ENCODE measurements around the gene TMEM132D. TPM values are rescaled to one million over a fixed set of nuclear protein-coding genes. Genes with fewer than 3 reads are reported as not detected.

The TMEM132D gene
- total and polyA plus RNA-seq, 4 donors = 0.01 to 0.14 (median 0.08) TPM

DNA sequence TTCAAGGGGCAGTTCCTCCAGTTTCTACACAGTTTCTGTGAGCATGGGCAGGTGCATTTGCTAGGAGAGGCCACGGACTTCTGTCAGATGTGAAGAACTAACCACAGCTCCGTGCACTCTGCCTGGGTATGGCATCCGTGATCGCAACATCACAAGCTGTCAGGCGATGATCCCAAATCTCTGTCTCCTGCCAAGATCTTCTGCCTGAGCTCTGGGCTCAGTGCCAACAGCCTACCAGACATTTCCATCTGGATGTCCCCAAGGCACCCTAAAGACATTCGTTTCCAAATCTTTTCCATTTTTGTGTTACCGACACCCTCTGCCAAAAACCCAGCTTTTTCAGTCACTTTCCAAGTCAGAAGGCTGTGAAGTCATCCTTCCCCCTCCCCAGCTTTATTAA is 758.4 kb downstream of the TMEM132D start:
- no peaks in the 10 kb centered on the region for H3K27me3 ChIP-seq (ENCODE audit: control insufficient read depth in 4 of 4, insufficient read depth in 4 of 4, low read length in 3 of 4)
- no peaks in the 10 kb centered on the region for H3K4me1 ChIP-seq (ENCODE audit: control insufficient read depth in 4 of 4, insufficient read depth in 4 of 4, low read length in 3 of 4)
- H3K27ac ChIP-seq (ENCODE audit: low read depth in 1 of 2, low read length in 2 of 2) = no peak overlapping the region
- H3K9ac ChIP-seq (ENCODE audit: low read depth in 1 of 2, low read length in 2 of 2) = no peak overlapping the region
- no peak overlapping the region for H3K4me3 ChIP-seq (ENCODE audit: low read depth in 1 of 3, low read length in 3 of 3)
- no peaks in the 10 kb centered on the region for H3K9me3 ChIP-seq (ENCODE audit: control insufficient read depth in 4 of 4, low read length in 3 of 4)
- no peak for TF ChIP-seq RXRA (IDR thresholded peaks at IDR 0.05)
- TF ChIP-seq GABPA (IDR thresholded peaks at IDR 0.05 in 1 of 2, conservative IDR thresholded peaks at IDR 0.05 in 1 of 2) = no peak
- TF ChIP-seq SP1 (IDR thresholded peaks at IDR 0.05) = no peak
- no peak for TF ChIP-seq RAD21 (IDR thresholded peaks at IDR 0.05)
- TF ChIP-seq, protein P1, sequence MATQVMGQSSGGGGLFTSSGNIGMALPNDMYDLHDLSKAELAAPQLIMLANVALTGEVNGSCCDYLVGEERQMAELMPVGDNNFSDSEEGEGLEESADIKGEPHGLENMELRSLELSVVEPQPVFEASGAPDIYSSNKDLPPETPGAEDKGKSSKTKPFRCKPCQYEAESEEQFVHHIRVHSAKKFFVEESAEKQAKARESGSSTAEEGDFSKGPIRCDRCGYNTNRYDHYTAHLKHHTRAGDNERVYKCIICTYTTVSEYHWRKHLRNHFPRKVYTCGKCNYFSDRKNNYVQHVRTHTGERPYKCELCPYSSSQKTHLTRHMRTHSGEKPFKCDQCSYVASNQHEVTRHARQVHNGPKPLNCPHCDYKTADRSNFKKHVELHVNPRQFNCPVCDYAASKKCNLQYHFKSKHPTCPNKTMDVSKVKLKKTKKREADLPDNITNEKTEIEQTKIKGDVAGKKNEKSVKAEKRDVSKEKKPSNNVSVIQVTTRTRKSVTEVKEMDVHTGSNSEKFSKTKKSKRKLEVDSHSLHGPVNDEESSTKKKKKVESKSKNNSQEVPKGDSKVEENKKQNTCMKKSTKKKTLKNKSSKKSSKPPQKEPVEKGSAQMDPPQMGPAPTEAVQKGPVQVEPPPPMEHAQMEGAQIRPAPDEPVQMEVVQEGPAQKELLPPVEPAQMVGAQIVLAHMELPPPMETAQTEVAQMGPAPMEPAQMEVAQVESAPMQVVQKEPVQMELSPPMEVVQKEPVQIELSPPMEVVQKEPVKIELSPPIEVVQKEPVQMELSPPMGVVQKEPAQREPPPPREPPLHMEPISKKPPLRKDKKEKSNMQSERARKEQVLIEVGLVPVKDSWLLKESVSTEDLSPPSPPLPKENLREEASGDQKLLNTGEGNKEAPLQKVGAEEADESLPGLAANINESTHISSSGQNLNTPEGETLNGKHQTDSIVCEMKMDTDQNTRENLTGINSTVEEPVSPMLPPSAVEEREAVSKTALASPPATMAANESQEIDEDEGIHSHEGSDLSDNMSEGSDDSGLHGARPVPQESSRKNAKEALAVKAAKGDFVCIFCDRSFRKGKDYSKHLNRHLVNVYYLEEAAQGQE (IDR thresholded peaks at IDR 0.05) = no peak
- TF ChIP-seq EGR1 (IDR thresholded peaks at IDR 0.05; ENCODE audit: low read depth in 2 of 2) = no peak
- TF ChIP-seq HNF4G (IDR thresholded peaks at IDR 0.05) = no peak
- TF ChIP-seq, protein P2, sequence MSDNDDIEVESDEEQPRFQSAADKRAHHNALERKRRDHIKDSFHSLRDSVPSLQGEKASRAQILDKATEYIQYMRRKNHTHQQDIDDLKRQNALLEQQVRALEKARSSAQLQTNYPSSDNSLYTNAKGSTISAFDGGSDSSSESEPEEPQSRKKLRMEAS (IDR thresholded peaks at IDR 0.05) = no peak
- no peak for TF ChIP-seq HNF4A (conservative IDR thresholded peaks at IDR 0.05)
- no peak for TF ChIP-seq JUND (IDR thresholded peaks at IDR 0.05)
- TF ChIP-seq TAF1 (conservative IDR thresholded peaks at IDR 0.05) = no peak
- TF ChIP-seq FOXA1 (IDR thresholded peaks at IDR 0.05) = no peak
- TF ChIP-seq FOXA2 (IDR thresholded peaks at IDR 0.05) = no peak
- no peak for TF ChIP-seq YY1 (IDR thresholded peaks at IDR 0.05)
- DNase-seq (ENCODE audit: low spot score) = no peak
- no peaks in the 10 kb centered on the region for H3K36me3 ChIP-seq (ENCODE audit: control insufficient read depth in 4 of 4, insufficient read depth in 3 of 4, low read depth in 1 of 4, low read length in 3 of 4)
- 69% methylated on average over 7 of the region's 7 CpGs for WGBS

DNA sequence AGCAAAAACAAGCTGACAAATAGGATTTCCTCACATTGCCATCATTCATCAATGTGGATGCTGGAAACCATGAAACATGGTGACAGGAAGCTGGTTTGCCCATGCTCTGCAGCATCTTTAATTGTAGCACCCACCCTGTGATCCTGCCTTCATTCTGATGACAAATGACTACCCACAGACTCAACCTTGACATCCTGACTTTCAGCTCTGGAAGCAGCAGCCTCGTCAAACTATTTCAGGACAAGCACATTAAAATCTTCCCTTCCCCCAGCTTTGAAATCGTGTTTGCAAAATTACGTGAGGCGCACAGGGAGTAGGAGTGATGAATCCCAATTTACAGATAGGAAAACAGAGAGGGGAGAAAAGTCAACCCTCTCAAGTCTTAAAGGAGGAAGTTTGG is 765.0 kb downstream of the TMEM132D start:
- TF ChIP-seq NR2F2 (IDR thresholded peaks at IDR 0.05) = no peak
- TF ChIP-seq SP1 (IDR thresholded peaks at IDR 0.05) = no peak
- TF ChIP-seq RAD21 (IDR thresholded peaks at IDR 0.05) = no peak
- no peak for TF ChIP-seq GABPA (IDR thresholded peaks at IDR 0.05 in 1 of 2, conservative IDR thresholded peaks at IDR 0.05 in 1 of 2)
- no peak for TF ChIP-seq JUND (IDR thresholded peaks at IDR 0.05)
- TF ChIP-seq, protein P3, sequence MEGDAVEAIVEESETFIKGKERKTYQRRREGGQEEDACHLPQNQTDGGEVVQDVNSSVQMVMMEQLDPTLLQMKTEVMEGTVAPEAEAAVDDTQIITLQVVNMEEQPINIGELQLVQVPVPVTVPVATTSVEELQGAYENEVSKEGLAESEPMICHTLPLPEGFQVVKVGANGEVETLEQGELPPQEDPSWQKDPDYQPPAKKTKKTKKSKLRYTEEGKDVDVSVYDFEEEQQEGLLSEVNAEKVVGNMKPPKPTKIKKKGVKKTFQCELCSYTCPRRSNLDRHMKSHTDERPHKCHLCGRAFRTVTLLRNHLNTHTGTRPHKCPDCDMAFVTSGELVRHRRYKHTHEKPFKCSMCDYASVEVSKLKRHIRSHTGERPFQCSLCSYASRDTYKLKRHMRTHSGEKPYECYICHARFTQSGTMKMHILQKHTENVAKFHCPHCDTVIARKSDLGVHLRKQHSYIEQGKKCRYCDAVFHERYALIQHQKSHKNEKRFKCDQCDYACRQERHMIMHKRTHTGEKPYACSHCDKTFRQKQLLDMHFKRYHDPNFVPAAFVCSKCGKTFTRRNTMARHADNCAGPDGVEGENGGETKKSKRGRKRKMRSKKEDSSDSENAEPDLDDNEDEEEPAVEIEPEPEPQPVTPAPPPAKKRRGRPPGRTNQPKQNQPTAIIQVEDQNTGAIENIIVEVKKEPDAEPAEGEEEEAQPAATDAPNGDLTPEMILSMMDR (IDR thresholded peaks at IDR 0.05; ENCODE audit: low read depth, low read length, missing input control) = no peak
- no peak for TF ChIP-seq YY1 (IDR thresholded peaks at IDR 0.05)
- TF ChIP-seq TAF1 (conservative IDR thresholded peaks at IDR 0.05) = no peak
- TF ChIP-seq RXRA (IDR thresholded peaks at IDR 0.05) = no peak
- TF ChIP-seq, protein P1 (IDR thresholded peaks at IDR 0.05) = no peak
- no peak for TF ChIP-seq FOXA2 (IDR thresholded peaks at IDR 0.05)
- TF ChIP-seq HNF4G (IDR thresholded peaks at IDR 0.05) = no peak
- TF ChIP-seq, protein P4, sequence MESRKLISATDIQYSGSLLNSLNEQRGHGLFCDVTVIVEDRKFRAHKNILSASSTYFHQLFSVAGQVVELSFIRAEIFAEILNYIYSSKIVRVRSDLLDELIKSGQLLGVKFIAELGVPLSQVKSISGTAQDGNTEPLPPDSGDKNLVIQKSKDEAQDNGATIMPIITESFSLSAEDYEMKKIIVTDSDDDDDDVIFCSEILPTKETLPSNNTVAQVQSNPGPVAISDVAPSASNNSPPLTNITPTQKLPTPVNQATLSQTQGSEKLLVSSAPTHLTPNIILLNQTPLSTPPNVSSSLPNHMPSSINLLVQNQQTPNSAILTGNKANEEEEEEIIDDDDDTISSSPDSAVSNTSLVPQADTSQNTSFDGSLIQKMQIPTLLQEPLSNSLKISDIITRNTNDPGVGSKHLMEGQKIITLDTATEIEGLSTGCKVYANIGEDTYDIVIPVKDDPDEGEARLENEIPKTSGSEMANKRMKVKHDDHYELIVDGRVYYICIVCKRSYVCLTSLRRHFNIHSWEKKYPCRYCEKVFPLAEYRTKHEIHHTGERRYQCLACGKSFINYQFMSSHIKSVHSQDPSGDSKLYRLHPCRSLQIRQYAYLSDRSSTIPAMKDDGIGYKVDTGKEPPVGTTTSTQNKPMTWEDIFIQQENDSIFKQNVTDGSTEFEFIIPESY (IDR thresholded peaks at IDR 0.05) = no peak
- TF ChIP-seq HNF4A (conservative IDR thresholded peaks at IDR 0.05) = no peak
- no peak for TF ChIP-seq FOXA1 (IDR thresholded peaks at IDR 0.05)
- TF ChIP-seq, protein P2 (IDR thresholded peaks at IDR 0.05) = no peak
- TF ChIP-seq, protein P5, sequence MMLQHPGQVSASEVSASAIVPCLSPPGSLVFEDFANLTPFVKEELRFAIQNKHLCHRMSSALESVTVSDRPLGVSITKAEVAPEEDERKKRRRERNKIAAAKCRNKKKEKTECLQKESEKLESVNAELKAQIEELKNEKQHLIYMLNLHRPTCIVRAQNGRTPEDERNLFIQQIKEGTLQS (IDR thresholded peaks at IDR 0.05) = no peak
- Histone ChIP-seq H3K36me3 (ENCODE audit: control insufficient read depth in 4 of 4, insufficient read depth in 3 of 4, low read depth in 1 of 4, low read length in 3 of 4) (no peaks in the 10 kb centered on the region), H3K4me3 (ENCODE audit: low read depth in 1 of 3, low read length in 3 of 3) (no peak overlapping the region), H3K27ac (ENCODE audit: low read depth in 1 of 2, low read length in 2 of 2) (no peak overlapping the region), H3K4me1 (ENCODE audit: control insufficient read depth in 4 of 4, insufficient read depth in 4 of 4, low read length in 3 of 4) (no peaks in the 10 kb centered on the region), H3K9ac (ENCODE audit: low read depth in 1 of 2, low read length in 2 of 2) (no peak overlapping the region), H3K9me3 (ENCODE audit: control insufficient read depth in 4 of 4, low read length in 3 of 4) (no peaks in the 10 kb centered on the region), H3K27me3 (ENCODE audit: control insufficient read depth in 4 of 4, insufficient read depth in 4 of 4, low read length in 3 of 4) (no peaks in the 10 kb centered on the region)
- DNase-seq (ENCODE audit: low spot score) = no peak
- WGBS = 79% methylated on average over 4 of the region's 4 CpGs

Measured in liver (tissue), 9 donors.